GM10266 (cell line): ENCODE results near the gene USP11.
"Not testable (repeated sequence)": the region's sequence is repeated elsewhere in the genome, so short reads cannot be mapped to it uniquely, and the experiment has no call there.

Source experiments
- DNase-seq: peaks from one replicate; pipeline ENCODE4 v3.0.0; 2012; ENCODE audit errors: extremely low spot score
- TF ChIP-seq, protein P1 (sequence below): IDR thresholded peaks from 2 replicates; pipeline ENCODE4 v1.5.1; 2012; ENCODE audit warnings: mild to moderate bottlenecking, low read depth; ENCODE audit not compliant: control insufficient read depth, insufficient read depth; ENCODE audit errors: missing control alignments

USP11 gene

DNA sequence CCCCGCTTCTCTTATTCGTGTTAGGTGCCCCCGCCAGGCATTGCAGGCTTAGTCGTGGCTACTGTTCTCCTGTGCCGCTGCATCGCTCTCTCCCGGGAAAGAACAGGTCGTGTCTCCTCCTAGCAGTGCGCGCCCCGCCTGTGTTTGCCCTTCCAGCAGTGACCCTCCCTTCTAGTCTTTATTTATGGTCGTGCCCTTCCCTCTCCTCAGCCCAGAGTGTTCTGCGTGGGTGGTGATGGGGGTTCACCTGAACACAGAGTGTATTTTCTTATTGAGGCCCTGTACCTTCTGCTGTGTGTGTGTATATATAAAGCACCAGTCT, 15.2 kb downstream of the USP11 start:
- TF ChIP-seq, protein P1, sequence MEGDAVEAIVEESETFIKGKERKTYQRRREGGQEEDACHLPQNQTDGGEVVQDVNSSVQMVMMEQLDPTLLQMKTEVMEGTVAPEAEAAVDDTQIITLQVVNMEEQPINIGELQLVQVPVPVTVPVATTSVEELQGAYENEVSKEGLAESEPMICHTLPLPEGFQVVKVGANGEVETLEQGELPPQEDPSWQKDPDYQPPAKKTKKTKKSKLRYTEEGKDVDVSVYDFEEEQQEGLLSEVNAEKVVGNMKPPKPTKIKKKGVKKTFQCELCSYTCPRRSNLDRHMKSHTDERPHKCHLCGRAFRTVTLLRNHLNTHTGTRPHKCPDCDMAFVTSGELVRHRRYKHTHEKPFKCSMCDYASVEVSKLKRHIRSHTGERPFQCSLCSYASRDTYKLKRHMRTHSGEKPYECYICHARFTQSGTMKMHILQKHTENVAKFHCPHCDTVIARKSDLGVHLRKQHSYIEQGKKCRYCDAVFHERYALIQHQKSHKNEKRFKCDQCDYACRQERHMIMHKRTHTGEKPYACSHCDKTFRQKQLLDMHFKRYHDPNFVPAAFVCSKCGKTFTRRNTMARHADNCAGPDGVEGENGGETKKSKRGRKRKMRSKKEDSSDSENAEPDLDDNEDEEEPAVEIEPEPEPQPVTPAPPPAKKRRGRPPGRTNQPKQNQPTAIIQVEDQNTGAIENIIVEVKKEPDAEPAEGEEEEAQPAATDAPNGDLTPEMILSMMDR, result no peak
- DNase-seq, result no peak

DNA sequence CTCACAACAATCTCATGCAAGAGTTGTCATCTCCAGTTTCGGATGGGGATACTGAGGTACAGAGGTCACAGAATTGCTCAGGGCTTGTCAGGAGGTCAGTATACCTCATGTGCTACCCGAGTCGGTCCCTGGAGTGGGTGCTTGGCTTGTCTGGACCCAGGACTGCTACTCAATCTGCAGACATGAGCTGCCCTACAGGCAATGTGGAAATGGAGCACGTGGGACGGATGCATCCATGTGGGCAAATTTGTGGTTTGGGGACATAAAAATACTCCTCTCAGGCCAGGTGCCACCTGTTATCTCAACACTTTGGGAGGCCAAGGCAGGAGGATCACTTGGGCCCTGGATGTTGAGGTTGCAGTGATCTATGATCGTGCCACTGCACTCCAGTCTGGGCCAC, 15.8 kb downstream of the USP11 start:
- TF ChIP-seq, protein P1, result no peak
- DNase-seq, result no peak

DNA sequence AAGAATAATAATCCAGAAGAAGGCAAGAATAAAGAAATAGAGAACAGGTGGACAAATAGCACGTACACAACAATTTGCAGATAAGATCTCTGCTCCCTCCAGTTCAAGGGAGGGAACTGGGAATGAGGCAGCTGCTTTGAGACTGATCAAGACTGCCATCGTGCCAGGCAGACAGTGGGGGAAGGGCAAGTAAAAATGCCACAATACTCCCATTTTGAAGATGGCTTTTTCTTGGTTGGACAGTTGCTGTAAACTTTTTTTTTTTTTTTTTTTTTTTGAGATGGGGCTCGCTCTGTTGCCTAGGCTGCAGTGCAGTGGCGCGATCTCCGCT, 17.2 kb downstream of the USP11 start:
- no peak for DNase-seq

DNA sequence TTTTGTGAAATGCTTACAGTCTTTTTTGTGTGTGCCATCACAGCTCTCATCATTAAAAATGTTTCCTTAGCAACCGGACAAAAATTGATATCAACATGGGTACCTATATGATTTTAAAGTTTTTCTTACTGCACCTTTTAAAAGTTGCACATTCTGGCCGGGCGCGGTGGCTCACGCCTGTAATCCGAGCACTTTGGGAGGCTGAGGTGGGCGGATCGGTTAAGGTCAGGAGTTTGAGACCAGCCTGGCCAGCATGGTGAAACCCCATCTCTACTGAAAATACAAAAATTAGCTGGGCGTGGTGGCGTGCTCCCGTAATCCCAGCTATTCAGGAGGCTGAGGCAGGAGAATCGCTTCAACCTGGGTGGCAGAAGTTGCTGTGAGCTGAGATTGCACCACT, 24.8 kb downstream of the USP11 start:
- DNase-seq, result not testable (repeated sequence)

More for the DNA sequence above, 17.2 kb downstream of the USP11 start:
- TF ChIP-seq, protein P1, result no peak

DNA sequence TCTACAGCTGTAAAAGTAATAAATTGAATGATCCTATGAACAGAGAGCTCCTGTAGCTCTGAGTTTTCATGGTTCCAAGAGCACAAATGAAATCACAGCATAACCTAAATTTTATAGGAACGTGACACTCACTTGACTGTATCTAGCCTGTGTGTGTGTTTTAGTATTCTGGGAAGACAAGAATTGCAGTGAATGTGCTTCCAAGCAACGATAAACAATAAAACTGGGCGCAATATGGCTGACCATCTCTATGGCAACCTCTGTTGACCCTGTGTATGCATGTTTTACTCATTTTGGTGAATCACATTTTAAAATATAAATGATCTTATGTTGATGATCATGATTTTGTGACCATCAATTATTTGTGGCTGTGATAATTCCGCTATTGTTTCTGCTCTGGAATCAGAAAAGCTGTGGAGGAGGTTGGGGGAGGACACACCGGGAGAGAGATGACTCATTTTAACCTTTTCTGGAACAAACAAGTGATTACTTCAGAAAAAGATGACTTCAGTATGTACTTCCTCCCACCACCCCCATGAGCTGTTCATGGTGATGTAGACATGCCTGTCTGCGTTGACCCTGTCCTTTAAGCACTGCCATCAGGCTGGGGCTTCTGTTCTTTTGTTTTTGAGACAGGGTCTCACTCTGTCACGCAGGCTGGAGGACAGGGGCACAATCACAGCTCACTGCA, 31.8 kb downstream of the USP11 start:
- DNase-seq, result no peak
- TF ChIP-seq, protein P1, result no peak

DNA sequence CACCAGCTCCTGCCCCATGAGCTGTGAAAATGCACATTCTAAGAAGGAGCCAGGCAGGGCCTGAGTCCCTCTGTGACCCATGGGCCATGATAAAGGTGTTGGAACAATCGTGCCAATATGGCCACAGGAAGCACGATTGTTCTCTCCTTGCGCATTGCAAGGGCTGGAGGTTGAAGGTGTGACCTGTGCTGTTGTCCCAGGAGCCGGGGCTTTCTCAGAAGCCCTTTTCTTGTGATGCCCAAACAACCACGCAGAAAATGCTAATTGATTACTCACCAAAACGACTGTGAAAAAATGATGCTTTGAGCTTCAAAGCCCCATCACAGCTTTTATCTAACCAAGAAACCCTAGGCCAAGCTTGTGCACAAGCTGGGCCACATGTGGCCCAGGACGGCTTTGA, 33.8 kb downstream of the USP11 start:
- TF ChIP-seq, protein P1, result no peak
- no peak for DNase-seq

DNA sequence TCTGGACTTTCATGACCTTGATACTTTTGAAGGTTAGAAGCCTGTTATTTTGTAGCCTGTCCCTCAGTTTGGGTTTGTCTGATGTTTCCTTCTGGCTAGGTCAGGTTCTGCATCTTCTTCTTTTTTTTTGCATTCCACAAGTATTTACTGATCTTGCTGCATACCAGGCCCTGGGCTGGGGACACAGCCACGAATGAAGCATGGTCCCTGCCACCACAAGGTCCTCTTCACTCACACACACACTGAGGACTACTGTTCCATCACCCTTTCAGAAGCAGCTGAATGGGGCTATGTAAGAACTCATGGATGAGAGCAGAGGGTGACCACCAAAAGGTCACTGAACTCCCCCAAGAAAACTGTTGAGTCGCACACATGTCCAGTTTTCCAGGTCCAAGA, 39.2 kb downstream of the USP11 start:
- DNase-seq, result no peak
- TF ChIP-seq, protein P1, result no peak
